ENCODE results near the gene TADA1. TPM values are rescaled to one million over a fixed set of nuclear protein-coding genes. Genes with fewer than 3 reads are reported as not detected.

Gene TADA1
- total RNA-seq, 1 experiment from 2014 or later, result 5.2 TPM

- DNase-seq, result no peak
- H3K9me2 ChIP-seq (ENCODE audit: insufficient read depth), result no peaks in the 10 kb centered on the region
- H3F3A ChIP-seq (ENCODE audit: insufficient read depth, low read depth), result no peaks in the 10 kb centered on the region
- no peaks in the 10 kb centered on the region for H4K20me1 ChIP-seq (ENCODE audit: insufficient read depth)
- no peaks in the 10 kb centered on the region for H3K36me3 ChIP-seq (ENCODE audit: low read depth)
- no peak overlapping the region for H2AFZ ChIP-seq
- H3K4me2 ChIP-seq, result no peak overlapping the region
- CTCF ChIA-PET, result no interaction called here
- POLR2A ChIA-PET (ENCODE audit: unreplicated experiment), result no interaction called here
- H3K27ac ChIP-seq, result no peak overlapping the region
- no peak for TF ChIP-seq EZH2 (IDR thresholded peaks at IDR 0.05; ENCODE audit: low read depth)
- no peak for TF ChIP-seq CTCF (conservative IDR thresholded peaks at IDR 0.05)
- H3K79me2 ChIP-seq (ENCODE audit: low read depth), result no peaks in the 10 kb centered on the region
- H3K9me3 ChIP-seq (ENCODE audit: insufficient read depth, low read depth), result no peaks in the 10 kb centered on the region
- H3K27me3 ChIP-seq (ENCODE audit: insufficient read depth, low read depth), result peaks cover 12% of the 10 kb centered on the region; the same call in 1 of the 2 replicates
- H3K4me3 ChIP-seq, result no peak overlapping the region
- intact Hi-C loops (cut with micrococcal nuclease; ENCODE audit: unreplicated experiment), result no loop called here
- BruUV-seq (replicated peaks), result no TSS peak
- H3K4me1 ChIP-seq (replicated peaks; ENCODE audit: insufficient read depth), result no peaks in the 10 kb centered on the region
These were observed 67.1 kb downstream of the TADA1 start for GRCh38 chr1:166808952-166809351.

Other genes with a start within 250 kb of the TADA1 start
- gene POGK, start 36.8 kb downstream of the TADA1 start, total RNA-seq (2021), result 17.0 and 18.8 TPM in 2 replicates
- gene ILDR2, start 99.3 kb upstream of the TADA1 start, total RNA-seq (2021), result not detected in 2 replicates
- not detected in 2 replicates for gene MAEL, start 113.0 kb upstream of the TADA1 start, total RNA-seq (2021)
- not detected in 2 replicates for gene GPA33, start 214.1 kb upstream of the TADA1 start, total RNA-seq (2021)
- gene STYXL2, start 217.8 kb upstream of the TADA1 start, total RNA-seq (2021), result not detected in 2 replicates

Measured in PC-9 (cell line).